ENCODE data around the gene SIL1. TPM values are rescaled to one million over a fixed set of nuclear protein-coding genes. Genes with fewer than 3 reads are reported as not detected.

The SIL1 gene
- total RNA-seq, 2 donors from 2014 or later = 24.4 to 27.0 TPM

GRCh38 chr5:138966236-138966985 is 231.8 kb downstream of the SIL1 start:
- H3K36me3 Mint-ChIP-seq (ENCODE audit: low read depth) = no peaks in the 10 kb centered on the region
- no peaks in the 10 kb centered on the region for H3K4me1 Mint-ChIP-seq
- no peaks in the 10 kb centered on the region for H3K27me3 Mint-ChIP-seq
- no peak overlapping the region for H3K27ac Mint-ChIP-seq
- no peaks in the 10 kb centered on the region for H3K9me3 Mint-ChIP-seq
- H3K4me3 Mint-ChIP-seq = no peak overlapping the region
- ATAC-seq (replicated peaks) = no peak

GRCh38 chr5:138965626-138966025 is 232.5 kb downstream of the SIL1 start:
- Mint-ChIP-seq H3K27me3 (no peaks in the 10 kb centered on the region), H3K4me1 (no peaks in the 10 kb centered on the region), H3K9me3 (no peaks in the 10 kb centered on the region), H3K36me3 (ENCODE audit: low read depth) (no peaks in the 10 kb centered on the region), H3K4me3 (no peak overlapping the region), H3K27ac (no peak overlapping the region)
- no peak for ATAC-seq (replicated peaks)

GRCh38 chr5:138964647-138965201 is 233.4 kb downstream of the SIL1 start:
- no peak for ATAC-seq (replicated peaks)
- no peak overlapping the region for H3K27ac Mint-ChIP-seq
- no peak overlapping the region for H3K4me3 Mint-ChIP-seq

GRCh38 chr5:138963763-138964371 is 234.3 kb downstream of the SIL1 start:
- Mint-ChIP-seq H3K4me3 (no peak overlapping the region), H3K36me3 (ENCODE audit: low read depth) (no peaks in the 10 kb centered on the region), H3K27me3 (no peaks in the 10 kb centered on the region), H3K4me1 (no peaks in the 10 kb centered on the region), H3K27ac (no peak overlapping the region), H3K9me3 (no peaks in the 10 kb centered on the region)
- no peak for ATAC-seq (replicated peaks)

More at GRCh38 chr5:138964647-138965201, 233.4 kb downstream of the SIL1 start:
- Mint-ChIP-seq H3K27me3 (no peaks in the 10 kb centered on the region), H3K36me3 (ENCODE audit: low read depth) (no peaks in the 10 kb centered on the region), H3K9me3 (no peaks in the 10 kb centered on the region), H3K4me1 (no peaks in the 10 kb centered on the region)

GRCh38 chr5:138962614-138963370 is 235.4 kb downstream of the SIL1 start:
- Mint-ChIP-seq H3K27ac (peak overlapping the region; percentile 74), H3K9me3 (no peaks in the 10 kb centered on the region)

GRCh38 chr5:138961729-138962128 is 236.4 kb downstream of the SIL1 start:
- no peak for ATAC-seq (replicated peaks)
- H3K27ac Mint-ChIP-seq = no peak overlapping the region
- H3K4me1 Mint-ChIP-seq = no peaks in the 10 kb centered on the region
- H3K9me3 Mint-ChIP-seq = no peaks in the 10 kb centered on the region
- H3K4me3 Mint-ChIP-seq = no peak overlapping the region
- no peaks in the 10 kb centered on the region for H3K36me3 Mint-ChIP-seq (ENCODE audit: low read depth)
- H3K27me3 Mint-ChIP-seq = no peaks in the 10 kb centered on the region

More at GRCh38 chr5:138962614-138963370, 235.4 kb downstream of the SIL1 start:
- no peak overlapping the region for H3K4me3 Mint-ChIP-seq
- H3K27me3 Mint-ChIP-seq = no peaks in the 10 kb centered on the region
- H3K36me3 Mint-ChIP-seq (ENCODE audit: low read depth) = no peaks in the 10 kb centered on the region
- ATAC-seq (replicated peaks) = no peak
- H3K4me1 Mint-ChIP-seq = no peaks in the 10 kb centered on the region

- Mint-ChIP-seq H3K27me3 (no peaks in the 10 kb centered on the region), H3K4me1 (no peaks in the 10 kb centered on the region), H3K27ac (no peak overlapping the region), H3K4me3 (no peak overlapping the region), H3K36me3 (ENCODE audit: low read depth) (no peaks in the 10 kb centered on the region), H3K9me3 (no peaks in the 10 kb centered on the region)
- no peak for ATAC-seq (replicated peaks)
Measured at GRCh38 chr5:138961221-138961620, 236.9 kb downstream of the SIL1 start.

- H3K9me3 Mint-ChIP-seq = no peaks in the 10 kb centered on the region
- no peaks in the 10 kb centered on the region for H3K36me3 Mint-ChIP-seq (ENCODE audit: low read depth)
- no peaks in the 10 kb centered on the region for H3K4me1 Mint-ChIP-seq
- H3K4me3 Mint-ChIP-seq = no peak overlapping the region
- H3K27me3 Mint-ChIP-seq = no peaks in the 10 kb centered on the region
- no peak for ATAC-seq (replicated peaks)
- no peak overlapping the region for H3K27ac Mint-ChIP-seq
Measured at GRCh38 chr5:138960145-138960692, 237.9 kb downstream of the SIL1 start.

GRCh38 chr5:138956801-138957200 is 241.4 kb downstream of the SIL1 start:
- Mint-ChIP-seq H3K4me3 (no peak overlapping the region), H3K4me1 (no peaks in the 10 kb centered on the region), H3K36me3 (ENCODE audit: low read depth) (no peaks in the 10 kb centered on the region), H3K27ac (no peak overlapping the region), H3K27me3 (no peaks in the 10 kb centered on the region), H3K9me3 (no peaks in the 10 kb centered on the region)
- no peak for ATAC-seq (replicated peaks)

GRCh38 chr5:138955671-138956295 is 242.4 kb downstream of the SIL1 start:
- Mint-ChIP-seq H3K27me3 (no peaks in the 10 kb centered on the region), H3K4me1 (no peaks in the 10 kb centered on the region), H3K27ac (no peak overlapping the region), H3K9me3 (no peaks in the 10 kb centered on the region), H3K4me3 (no peak overlapping the region), H3K36me3 (ENCODE audit: low read depth) (no peaks in the 10 kb centered on the region)
- ATAC-seq (replicated peaks) = no peak

GRCh38 chr5:138955013-138955660 is 243.0 kb downstream of the SIL1 start:
- H3K4me3 Mint-ChIP-seq = no peak overlapping the region
- no peaks in the 10 kb centered on the region for H3K36me3 Mint-ChIP-seq (ENCODE audit: low read depth)
- no peaks in the 10 kb centered on the region for H3K9me3 Mint-ChIP-seq
- no peak for ATAC-seq (replicated peaks)
- H3K27ac Mint-ChIP-seq = no peak overlapping the region
- H3K4me1 Mint-ChIP-seq = no peaks in the 10 kb centered on the region
- no peaks in the 10 kb centered on the region for H3K27me3 Mint-ChIP-seq

- no peak for ATAC-seq (replicated peaks)
- H3K27me3 Mint-ChIP-seq = no peaks in the 10 kb centered on the region
- H3K4me1 Mint-ChIP-seq = no peaks in the 10 kb centered on the region
- no peak overlapping the region for H3K27ac Mint-ChIP-seq
- no peaks in the 10 kb centered on the region for H3K36me3 Mint-ChIP-seq (ENCODE audit: low read depth)
- H3K9me3 Mint-ChIP-seq = no peaks in the 10 kb centered on the region
- H3K4me3 Mint-ChIP-seq = no peak overlapping the region
Measured at GRCh38 chr5:138954257-138955012, 243.7 kb downstream of the SIL1 start.
